ENCODE results near the gene TUBB4A.

TUBB4A gene

GRCh38 chr19:6491802-6492592 lies 10.1 kb downstream of the TUBB4A start:
- Histone ChIP-seq H3K9ac (ENCODE audit: low read length) (no peak overlapping the region), H3K27me3 (ENCODE audit: insufficient read depth, low read length) (no peaks in the 10 kb centered on the region), H3K79me2 (ENCODE audit: insufficient read depth, low read length) (no peaks in the 10 kb centered on the region), H3K4me2 (ENCODE audit: low read length) (no peak overlapping the region), H3K9me3 (ENCODE audit: low read length) (no peaks in the 10 kb centered on the region), H4K20me1 (ENCODE audit: insufficient read depth, low read length) (no peaks in the 10 kb centered on the region), H3K36me3 (ENCODE audit: insufficient read depth, low read length) (peaks cover 16% of the 10 kb centered on the region), H3F3A (ENCODE audit: insufficient read depth, low read length) (no peaks in the 10 kb centered on the region), H2AFZ (ENCODE audit: low read length) (no peak overlapping the region), H3K9me2 (ENCODE audit: low read depth, low read length) (no peaks in the 10 kb centered on the region), H3K4me3 (ENCODE audit: low read depth, low read length, poor library complexity, severe bottlenecking) (no peak overlapping the region), H3K27ac (ENCODE audit: low read depth, low read length, poor library complexity, severe bottlenecking) (peak overlapping the region; percentile 17), H3K4me1 (ENCODE audit: insufficient read depth, low read length, severe bottlenecking) (peaks cover 14% of the 10 kb centered on the region)
- TF ChIP-seq EZH2 (IDR thresholded peaks at IDR 0.05; ENCODE audit: borderline replicate concordance, low read length) = no peak
- TF ChIP-seq CTCF (IDR thresholded peaks at IDR 0.05; ENCODE audit: low read length) = no peak

GRCh38 chr19:6490134-6490533 lies 12.0 kb downstream of the TUBB4A start:
- no peaks in the 10 kb centered on the region for H3K79me2 ChIP-seq (ENCODE audit: insufficient read depth, low read length)
- no peaks in the 10 kb centered on the region for H4K20me1 ChIP-seq (ENCODE audit: insufficient read depth, low read length)
- H3K36me3 ChIP-seq (ENCODE audit: insufficient read depth, low read length) = peaks cover 7% of the 10 kb centered on the region; the same call in 1 of the 2 replicates
- H3K4me1 ChIP-seq (ENCODE audit: insufficient read depth, low read length, severe bottlenecking) = peaks cover 14% of the 10 kb centered on the region
- H3K4me2 ChIP-seq (ENCODE audit: low read length) = peak overlapping the region; percentile 66
- H3K4me3 ChIP-seq (ENCODE audit: low read depth, low read length, poor library complexity, severe bottlenecking) = peak overlapping the region; percentile 46
- peak overlapping the region; percentile 37 for H3K9ac ChIP-seq (ENCODE audit: low read length)
- H3K27ac ChIP-seq (ENCODE audit: low read depth, low read length, poor library complexity, severe bottlenecking) = peak overlapping the region; percentile 40
- H3K27me3 ChIP-seq (ENCODE audit: insufficient read depth, low read length) = no peaks in the 10 kb centered on the region
- H2AFZ ChIP-seq (ENCODE audit: low read length) = peak overlapping the region; percentile 94
- no peaks in the 10 kb centered on the region for H3K9me3 ChIP-seq (ENCODE audit: low read length)
- H3F3A ChIP-seq (ENCODE audit: insufficient read depth, low read length) = no peaks in the 10 kb centered on the region
- TF ChIP-seq CTCF (IDR thresholded peaks at IDR 0.05; ENCODE audit: low read length) (no peak), EZH2 (IDR thresholded peaks at IDR 0.05; ENCODE audit: borderline replicate concordance, low read length) (no peak)
- H3K9me2 ChIP-seq (ENCODE audit: low read depth, low read length) = no peaks in the 10 kb centered on the region

- Histone ChIP-seq H3K27ac (ENCODE audit: low read depth, low read length, poor library complexity, severe bottlenecking) (peak overlapping the region; percentile 40), H3F3A (ENCODE audit: insufficient read depth, low read length) (no peaks in the 10 kb centered on the region), H4K20me1 (ENCODE audit: insufficient read depth, low read length) (no peaks in the 10 kb centered on the region), H3K9me3 (ENCODE audit: low read length) (no peaks in the 10 kb centered on the region), H2AFZ (ENCODE audit: low read length) (peak overlapping the region; percentile 94), H3K79me2 (ENCODE audit: insufficient read depth, low read length) (no peaks in the 10 kb centered on the region), H3K36me3 (ENCODE audit: insufficient read depth, low read length) (0 out of 2 replicates have a peak, but pooled peaks cover 2% of the 10 kb centered on the region), H3K27me3 (ENCODE audit: insufficient read depth, low read length) (no peaks in the 10 kb centered on the region), H3K9me2 (ENCODE audit: low read depth, low read length) (no peaks in the 10 kb centered on the region), H3K4me1 (ENCODE audit: insufficient read depth, low read length, severe bottlenecking) (peaks cover 14% of the 10 kb centered on the region), H3K9ac (ENCODE audit: low read length) (peak overlapping the region; percentile 37), H3K4me3 (ENCODE audit: low read depth, low read length, poor library complexity, severe bottlenecking) (peak overlapping the region; percentile 46), H3K4me2 (ENCODE audit: low read length) (peak overlapping the region; percentile 66)
- TF ChIP-seq CTCF (IDR thresholded peaks at IDR 0.05; ENCODE audit: low read length) = no peak
- no peak for TF ChIP-seq EZH2 (IDR thresholded peaks at IDR 0.05; ENCODE audit: borderline replicate concordance, low read length)
Observed at GRCh38 chr19:6489278-6490061, 12.6 kb downstream of the TUBB4A start.
